Neutrophil (primary cell): Measurements from ENCODE around the gene DRC7.

Experiments used
- H3K27ac ChIP-seq: fragments of 200-600 bp; sonication (generic); 2 replicates; pipeline ENCODE4 v1.5.1; 2016; ENCODE audit warnings: mild to moderate bottlenecking, moderate library complexity
- H3K27me3 ChIP-seq: fragments of 200-600 bp; sonication (generic); 2 replicates; pipeline ENCODE4 v1.6.0; 2016; ENCODE audit warnings: mild to moderate bottlenecking
- H3K36me3 ChIP-seq: fragments of 200-600 bp; sonication (generic); 2 replicates; pipeline ENCODE4 v1.5.1; 2017
- H3K4me1 ChIP-seq, 2 experiments: fragments of 200-600 bp in 1 of 2; sonication (generic) in 1 of 2; 1 replicate in 1 of 2; 2 replicates in 1 of 2; pipeline versions ENCODE4 v1.5.1 to v1.6.1; 2013 to 2016; ENCODE audit warnings: low read depth in 1 of 2, low read length in 1 of 2, mild to moderate bottlenecking in 1 of 2, moderate library complexity in 1 of 2; ENCODE audit not compliant: control insufficient read depth in 1 of 2, insufficient read depth in 1 of 2
- H3K4me3 ChIP-seq, 2 experiments: fragments of 200-600 bp in 1 of 2; sonication (generic) in 1 of 2; 1 replicate in 1 of 2; 2 replicates in 1 of 2; pipeline ENCODE4 v1.5.1; 2013 to 2016; ENCODE audit warnings: low read depth in 1 of 2, low read length in 1 of 2, mild to moderate bottlenecking in 1 of 2, moderate library complexity in 1 of 2
- H3K9me3 ChIP-seq: fragments of 200-600 bp; sonication (generic); 2 replicates; pipeline ENCODE4 v1.5.1; 2016
- TF ChIP-seq, protein P1 (sequence below): fragments of 200-600 bp; sonication (generic); IDR thresholded peaks from 2 replicates; pipeline ENCODE4 v1.5.1; 2016; ENCODE audit warnings: antibody characterized with exemption

The DRC7 gene

DNA sequence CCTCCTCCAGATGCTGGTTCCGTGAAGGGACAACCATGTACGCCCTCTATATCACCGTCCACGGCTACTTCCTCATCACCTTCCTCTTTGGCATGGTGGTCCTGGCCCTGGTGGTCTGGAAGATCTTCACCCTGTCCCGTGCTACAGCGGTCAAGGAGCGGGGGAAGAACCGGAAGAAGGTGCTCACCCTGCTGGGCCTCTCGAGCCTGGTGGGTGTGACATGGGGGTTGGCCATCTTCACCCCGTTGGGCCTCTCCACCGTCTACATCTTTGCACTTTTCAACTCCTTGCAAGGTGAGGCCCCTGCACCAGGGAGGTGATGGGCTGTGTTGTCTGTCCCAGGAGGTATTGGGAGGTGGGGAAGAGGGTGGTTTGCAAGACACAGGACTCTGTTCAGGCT lies 9.0 kb upstream of the DRC7 start:
- Histone ChIP-seq H3K27me3 (no peaks in the 10 kb centered on the region), H3K4me1 (peaks cover 59 to 67% of the 10 kb centered on the region in 2 experiments), H3K4me3 (no peak overlapping the region), H3K27ac (peak overlapping the region; percentile 96), H3K36me3 (peaks cover 98% of the 10 kb centered on the region), H3K9me3 (no peaks in the 10 kb centered on the region)
- TF ChIP-seq, protein P1, sequence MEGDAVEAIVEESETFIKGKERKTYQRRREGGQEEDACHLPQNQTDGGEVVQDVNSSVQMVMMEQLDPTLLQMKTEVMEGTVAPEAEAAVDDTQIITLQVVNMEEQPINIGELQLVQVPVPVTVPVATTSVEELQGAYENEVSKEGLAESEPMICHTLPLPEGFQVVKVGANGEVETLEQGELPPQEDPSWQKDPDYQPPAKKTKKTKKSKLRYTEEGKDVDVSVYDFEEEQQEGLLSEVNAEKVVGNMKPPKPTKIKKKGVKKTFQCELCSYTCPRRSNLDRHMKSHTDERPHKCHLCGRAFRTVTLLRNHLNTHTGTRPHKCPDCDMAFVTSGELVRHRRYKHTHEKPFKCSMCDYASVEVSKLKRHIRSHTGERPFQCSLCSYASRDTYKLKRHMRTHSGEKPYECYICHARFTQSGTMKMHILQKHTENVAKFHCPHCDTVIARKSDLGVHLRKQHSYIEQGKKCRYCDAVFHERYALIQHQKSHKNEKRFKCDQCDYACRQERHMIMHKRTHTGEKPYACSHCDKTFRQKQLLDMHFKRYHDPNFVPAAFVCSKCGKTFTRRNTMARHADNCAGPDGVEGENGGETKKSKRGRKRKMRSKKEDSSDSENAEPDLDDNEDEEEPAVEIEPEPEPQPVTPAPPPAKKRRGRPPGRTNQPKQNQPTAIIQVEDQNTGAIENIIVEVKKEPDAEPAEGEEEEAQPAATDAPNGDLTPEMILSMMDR, result no peak

DNA sequence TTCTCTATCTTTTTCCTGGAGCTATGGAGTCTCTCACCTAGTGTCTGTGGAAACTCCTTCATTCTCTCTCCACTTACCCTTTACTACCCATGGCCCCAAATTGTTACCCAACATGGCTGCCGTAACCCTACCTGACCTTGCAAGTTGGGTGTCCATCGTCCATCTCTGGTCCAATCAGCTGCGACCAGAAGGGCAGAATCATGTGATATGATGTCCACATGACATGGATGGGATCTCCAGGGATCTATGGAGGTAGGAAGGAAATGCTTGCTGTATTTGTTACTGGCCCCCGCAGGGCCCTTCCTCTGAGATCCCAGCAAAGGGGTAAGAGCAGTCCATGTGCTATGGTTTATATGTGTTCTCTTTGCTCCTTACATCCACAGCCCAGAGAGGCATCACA lies 8.0 kb upstream of the DRC7 start:
- H3K27me3 ChIP-seq, result no peaks in the 10 kb centered on the region
- H3K9me3 ChIP-seq, result no peaks in the 10 kb centered on the region
- peak overlapping the region; percentile 96 for H3K27ac ChIP-seq
- no peak overlapping the region for H3K4me3 ChIP-seq
- H3K36me3 ChIP-seq, result peaks cover 88% of the 10 kb centered on the region
- H3K4me1 ChIP-seq, result peaks cover 65 to 72% of the 10 kb centered on the region in 2 experiments
- TF ChIP-seq, protein P1, result no peak

DNA sequence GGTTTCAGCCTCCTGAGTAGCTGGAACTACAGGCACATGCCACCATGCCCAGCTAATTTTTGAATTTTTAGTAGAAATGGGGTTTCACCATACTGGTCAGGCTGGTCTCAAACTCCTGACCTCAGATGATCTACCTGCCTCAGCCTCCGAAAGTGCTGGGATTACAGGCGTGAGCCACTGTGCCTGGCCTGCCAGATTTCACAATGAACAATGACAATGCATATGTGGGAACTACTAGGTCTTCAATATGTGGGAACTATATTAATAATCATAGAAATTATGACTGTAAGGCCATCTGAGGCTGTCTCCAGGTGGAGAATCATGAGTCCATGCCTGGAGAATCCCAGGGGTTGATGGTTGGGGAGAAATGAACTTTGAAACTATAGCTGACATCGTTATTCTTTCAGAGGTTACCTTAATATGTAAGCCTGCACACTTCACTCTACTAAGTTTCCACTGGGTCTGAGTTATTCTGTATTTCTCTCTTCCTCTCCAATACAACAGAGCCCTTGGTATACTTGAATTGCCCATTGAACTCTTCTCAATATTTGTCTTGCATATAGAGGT lies 7.2 kb upstream of the DRC7 start:
- peaks cover 74 to 80% of the 10 kb centered on the region in 2 experiments for H3K4me1 ChIP-seq
- TF ChIP-seq, protein P1, result no peak

DNA sequence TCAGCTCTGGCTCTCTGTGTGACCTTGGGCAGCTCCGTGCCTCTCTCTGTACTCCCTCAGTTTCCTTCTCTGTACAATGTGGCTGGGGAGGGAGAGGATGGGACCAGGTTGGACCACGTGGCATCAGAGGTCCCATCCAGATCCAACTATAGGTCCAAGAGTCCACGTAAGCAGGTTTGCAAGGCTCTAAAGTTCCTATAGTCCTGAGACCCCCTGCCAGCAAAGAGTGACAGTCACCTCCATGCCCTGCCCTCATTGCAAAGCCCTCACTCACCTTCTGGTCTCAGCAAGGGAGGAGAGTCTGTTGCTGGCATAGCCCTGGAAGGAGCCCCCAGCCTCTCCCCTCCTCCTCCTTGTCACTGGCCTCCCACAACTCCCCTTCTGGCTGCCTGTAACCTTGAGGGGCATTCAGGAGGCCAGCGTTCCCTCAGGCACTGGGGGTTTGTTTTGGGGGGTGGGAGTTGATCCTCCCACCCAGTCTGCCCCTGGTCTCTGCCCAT lies 6.1 kb upstream of the DRC7 start:
- TF ChIP-seq, protein P1, result no peak
- no peaks in the 10 kb centered on the region for H3K9me3 ChIP-seq
- no peaks in the 10 kb centered on the region for H3K27me3 ChIP-seq
- peaks cover 78 to 79% of the 10 kb centered on the region in 2 experiments for H3K4me1 ChIP-seq
- H3K27ac ChIP-seq, result peak overlapping the region; percentile 96
- H3K36me3 ChIP-seq, result peaks cover 69% of the 10 kb centered on the region
- peak overlapping the region in 1 of 2 experiments; percentile 9 for H3K4me3 ChIP-seq

More for the DNA sequence above, 7.2 kb upstream of the DRC7 start:
- Histone ChIP-seq H3K9me3 (no peaks in the 10 kb centered on the region), H3K27ac (peak overlapping the region; percentile 96), H3K36me3 (peaks cover 80% of the 10 kb centered on the region), H3K4me3 (peak overlapping the region in 1 of 2 experiments; percentile 28), H3K27me3 (no peaks in the 10 kb centered on the region)

DNA sequence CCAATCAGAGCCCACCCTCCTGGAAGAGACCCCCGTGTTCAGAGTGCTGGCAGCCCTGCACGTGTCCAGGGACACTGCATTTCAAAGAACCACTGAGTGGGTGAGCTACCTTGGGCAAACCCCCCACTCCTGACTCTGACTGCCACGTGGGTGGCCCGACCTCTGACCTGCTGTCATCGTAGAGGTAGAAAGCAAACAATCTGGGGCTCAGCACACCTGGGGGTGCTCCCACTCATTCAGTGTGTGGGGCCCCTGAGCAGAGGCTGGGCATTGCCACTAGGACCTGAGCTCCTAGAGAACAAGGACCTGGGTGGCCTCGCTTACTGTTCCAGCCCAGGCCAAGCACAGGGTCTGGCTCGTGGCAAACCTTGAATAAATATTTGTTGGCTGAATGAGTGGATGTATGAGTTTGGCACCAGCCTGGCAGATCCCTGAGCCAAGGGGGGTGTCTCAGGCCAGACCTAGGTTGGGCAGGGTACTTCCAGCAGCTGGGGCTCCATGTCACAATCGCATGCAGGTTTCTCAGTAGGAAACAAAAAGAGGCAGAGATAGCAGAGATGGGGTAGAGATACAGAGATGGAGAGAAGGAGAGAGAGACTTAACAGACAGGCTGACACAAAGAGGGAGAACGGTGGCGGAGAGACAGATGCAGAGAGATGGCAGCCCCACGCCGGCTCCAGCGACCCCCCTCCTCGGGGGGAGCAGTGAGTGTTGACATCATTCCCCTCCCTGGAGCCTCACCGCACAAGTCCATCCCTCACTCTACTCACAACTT lies 5.4 kb upstream of the DRC7 start:
- H3K27me3 ChIP-seq, result no peaks in the 10 kb centered on the region
- H3K27ac ChIP-seq, result peak overlapping the region; percentile 96
- H3K36me3 ChIP-seq, result peaks cover 62% of the 10 kb centered on the region
- no peaks in the 10 kb centered on the region for H3K9me3 ChIP-seq
- TF ChIP-seq, protein P1, result no peak
- peak overlapping the region; percentile 9 to 49 for H3K4me3 ChIP-seq
- peaks cover 76 to 77% of the 10 kb centered on the region in 2 experiments for H3K4me1 ChIP-seq
